Testis (tissue), 2 donors: ENCODE results near the gene GTSE1.

Experiments used
- CTCF ChIP-seq, 3 experiments: fragments of 450-650 bp in 2 of 3; fragments of 200-600 bp in 1 of 3; sonication (generic) in 1 of 3; IDR thresholded peaks; one replicate each; pipeline ENCODE4 v1.5.1; 2016 to 2019; ENCODE audit warnings: antibody characterized with exemption in 3 of 3, mild to moderate bottlenecking in 2 of 3, moderate library complexity in 1 of 3
- POLR2A ChIP-seq: fragments of 450-650 bp; IDR thresholded peaks from one replicate; pipeline ENCODE4 v1.6.1; 2017; ENCODE audit warnings: antibody characterized with exemption, mild to moderate bottlenecking, moderate library complexity

- TF ChIP-seq CTCF (IDR thresholded peaks at IDR 0.05) (no peak), POLR2A (no peak)
Measured at GRCh38 chr22:46250783-46251125, 45.9 kb upstream of the GTSE1 start.
